NCI-H146 (cell line): ENCODE results near the gene HDAC8.
"Not testable (repeated sequence)": the region's sequence is repeated elsewhere in the genome, so short reads cannot be mapped to it uniquely, and the experiment has no call there.

ENCODE experiments used
- DNase-seq: peaks from one replicate; lab custom pipeline; 2025; lab: John Stamatoyannopoulos, UW

Gene HDAC8

GRCh38 chrX:72373136-72373535, 199.5 kb downstream of the HDAC8 start:
- DNase-seq, result no peak

DNA sequence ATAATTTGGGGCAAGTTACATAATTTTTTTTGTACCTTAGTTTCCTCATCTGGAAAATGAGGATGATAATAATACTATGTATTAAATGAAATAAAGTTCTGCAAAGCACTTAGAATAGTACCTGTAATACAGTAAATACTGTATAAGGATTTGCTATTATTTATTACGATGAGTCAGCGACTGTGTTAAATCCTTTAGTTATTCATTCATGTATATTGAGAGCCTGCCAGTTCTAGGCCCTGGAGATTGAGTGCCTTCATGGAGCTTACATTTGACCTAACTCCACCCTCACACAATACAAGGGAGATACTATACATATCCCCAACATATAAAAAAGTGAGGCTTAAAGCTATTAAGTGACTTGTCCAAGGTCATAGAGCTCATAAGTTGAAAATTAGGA, 199.9 kb downstream of the HDAC8 start:
- no peak for DNase-seq

GRCh38 chrX:72371405-72371804, 201.2 kb downstream of the HDAC8 start:
- DNase-seq, result no peak

- DNase-seq, result no peak
Measured at GRCh38 chrX:72368796-72369195, 203.8 kb downstream of the HDAC8 start.

- DNase-seq, result peak; percentile 6
Measured at GRCh38 chrX:72367516-72367915, 205.1 kb downstream of the HDAC8 start.

DNA sequence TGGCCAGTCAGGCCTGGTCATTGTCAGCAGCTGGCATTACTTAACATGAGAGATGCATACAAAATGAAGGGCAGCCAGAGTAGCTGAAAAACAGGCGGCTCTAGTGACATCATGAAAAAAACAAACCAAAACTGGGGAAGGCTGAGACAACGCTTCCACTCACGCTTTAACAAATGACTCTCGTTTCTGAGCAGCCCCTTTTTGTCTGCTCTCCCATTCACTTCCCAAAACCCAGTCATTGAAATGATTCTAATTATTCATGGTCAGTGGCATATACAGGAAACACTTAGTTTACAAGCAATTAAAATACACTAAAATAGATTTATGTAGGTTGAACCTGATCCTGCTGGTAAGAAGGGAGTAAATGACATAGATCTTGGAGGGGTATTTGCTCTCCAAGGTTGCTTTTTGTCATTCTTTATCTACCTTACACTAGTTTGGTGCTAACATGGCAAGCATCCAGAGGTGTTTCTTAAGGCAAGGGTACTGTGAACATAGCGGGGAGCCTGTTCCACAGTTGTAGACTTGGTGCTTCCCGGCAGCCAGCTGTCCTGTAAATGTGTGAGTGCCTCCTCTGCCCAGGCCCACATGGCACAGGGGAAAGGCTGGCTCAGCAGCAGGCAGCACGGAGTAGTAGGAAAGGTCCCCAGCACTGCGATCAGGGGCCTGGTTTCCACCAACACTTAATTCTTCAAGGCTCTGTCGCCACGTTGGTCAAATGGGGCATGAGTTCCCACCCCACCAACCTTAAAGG, 205.8 kb downstream of the HDAC8 start:
- no peak for DNase-seq

GRCh38 chrX:72366178-72366577, 206.5 kb downstream of the HDAC8 start:
- DNase-seq, result no peak

- no peak for DNase-seq
Measured at GRCh38 chrX:72365126-72365525, 207.5 kb downstream of the HDAC8 start.

DNA sequence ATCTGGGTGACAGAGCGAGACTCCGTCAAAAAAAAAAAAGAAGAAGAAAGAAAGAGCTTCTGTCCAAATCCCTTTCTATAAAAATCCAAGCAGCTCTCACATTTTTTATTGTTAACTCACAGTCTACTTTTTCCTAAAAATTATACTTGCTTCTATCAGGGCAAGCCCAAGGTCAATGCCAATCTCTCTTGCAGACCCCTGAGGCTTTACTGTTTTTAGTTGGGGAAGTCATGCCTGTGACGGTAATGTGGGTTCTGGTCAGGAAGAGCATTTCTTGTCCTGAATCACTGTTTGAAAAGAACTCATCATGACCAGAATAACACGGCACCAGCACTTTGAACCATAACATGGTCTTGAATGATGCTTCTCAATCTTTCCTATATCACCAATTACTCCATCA, 212.3 kb downstream of the HDAC8 start:
- no peak for DNase-seq

- DNase-seq, result no peak
Measured at GRCh38 chrX:72358313-72358712, 214.3 kb downstream of the HDAC8 start.

DNA sequence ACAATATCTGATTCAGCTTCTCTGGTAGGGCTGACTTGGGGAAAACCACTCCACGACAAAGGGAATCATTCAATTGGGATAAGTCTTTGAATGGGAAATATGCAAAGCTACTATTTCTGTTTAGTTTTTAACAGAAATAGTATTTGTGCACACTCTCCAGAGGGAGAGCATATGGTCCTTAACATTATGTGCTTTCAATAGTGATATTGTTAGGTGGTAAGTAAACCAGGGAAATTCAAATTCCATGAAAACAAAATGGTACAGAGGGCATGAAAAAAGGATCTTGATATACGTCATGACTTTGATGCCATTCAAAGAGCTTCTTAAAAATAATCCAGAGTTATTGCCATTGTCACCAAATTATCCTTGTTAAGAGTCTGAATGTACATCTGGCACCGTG, 219.9 kb downstream of the HDAC8 start:
- DNase-seq, result no peak

GRCh38 chrX:72351606-72352334, 220.9 kb downstream of the HDAC8 start:
- no peak for DNase-seq

DNA sequence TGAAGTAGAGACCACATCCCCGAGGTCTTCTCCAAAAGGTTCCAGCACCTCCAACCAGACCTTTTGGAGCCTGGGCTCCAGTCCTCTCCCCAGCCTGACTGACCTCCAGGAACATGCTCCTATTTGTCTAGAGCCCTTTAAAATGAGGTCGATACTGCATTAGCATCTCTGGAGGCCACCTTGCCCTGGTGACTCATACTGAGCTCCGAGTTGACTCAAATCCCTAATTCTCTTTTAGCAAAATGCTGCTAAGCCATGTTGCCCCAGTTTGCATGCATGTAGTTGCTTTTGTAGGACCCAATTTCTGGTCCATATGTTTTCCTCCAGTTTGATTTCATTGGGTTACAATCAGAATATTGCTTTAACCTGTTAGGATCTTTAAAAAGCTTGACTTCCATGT, 223.5 kb downstream of the HDAC8 start:
- no peak for DNase-seq

GRCh38 chrX:72348247-72348979, 224.2 kb downstream of the HDAC8 start:
- DNase-seq, result no peak

- no peak for DNase-seq
Measured at GRCh38 chrX:72347366-72347765, 225.3 kb downstream of the HDAC8 start.

DNA sequence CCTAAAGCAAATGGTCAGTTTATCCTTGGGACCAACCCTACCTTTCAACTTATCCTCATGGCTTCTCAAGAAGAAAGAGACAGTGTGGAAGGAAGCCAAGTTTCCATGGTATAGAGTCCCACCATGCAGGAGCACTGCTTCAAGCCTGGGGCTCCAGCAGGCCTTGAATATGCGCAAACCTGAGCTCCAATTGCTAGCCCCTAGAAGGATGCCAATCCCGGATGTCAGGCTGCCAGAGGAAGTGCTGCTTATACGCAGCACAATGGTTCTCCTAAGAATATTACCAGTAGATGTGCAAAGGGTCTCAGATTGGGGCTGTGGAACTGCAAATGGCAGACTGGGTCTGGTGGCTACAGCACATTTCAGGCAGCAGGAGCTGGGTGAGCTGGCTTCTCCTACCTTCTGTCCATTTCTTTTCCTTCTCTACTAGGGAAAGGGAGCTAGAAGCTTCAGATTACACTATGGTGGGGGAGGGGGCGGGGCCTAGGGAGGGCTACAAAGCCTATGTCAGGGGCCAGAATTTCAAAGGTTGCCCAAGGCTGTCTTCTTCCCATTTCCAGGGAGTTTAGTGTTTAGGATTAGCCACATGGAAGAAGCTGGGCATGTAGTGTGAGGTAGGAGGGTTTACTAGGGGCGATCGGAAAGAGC, 226.2 kb downstream of the HDAC8 start:
- DNase-seq, result no peak

DNA sequence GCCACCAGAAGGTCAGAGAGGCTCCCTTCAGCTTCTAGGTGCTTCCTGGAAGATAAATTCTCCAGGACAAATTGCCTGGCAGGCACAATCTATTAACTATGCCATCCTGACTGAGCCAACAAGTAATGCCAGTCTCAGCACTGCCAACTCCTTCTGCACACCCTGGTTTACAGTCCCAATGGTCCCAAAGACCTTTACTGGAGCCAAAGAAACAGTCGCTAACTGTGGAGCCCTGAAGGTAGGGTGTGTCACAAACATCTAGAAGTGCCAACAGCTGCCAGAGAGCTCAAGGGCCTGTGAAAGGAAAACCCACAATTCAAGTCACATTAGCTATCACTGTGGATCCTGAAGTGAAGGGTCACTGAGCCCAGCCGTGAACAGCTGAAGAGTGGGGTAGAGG, 232.0 kb downstream of the HDAC8 start:
- no peak for DNase-seq

DNA sequence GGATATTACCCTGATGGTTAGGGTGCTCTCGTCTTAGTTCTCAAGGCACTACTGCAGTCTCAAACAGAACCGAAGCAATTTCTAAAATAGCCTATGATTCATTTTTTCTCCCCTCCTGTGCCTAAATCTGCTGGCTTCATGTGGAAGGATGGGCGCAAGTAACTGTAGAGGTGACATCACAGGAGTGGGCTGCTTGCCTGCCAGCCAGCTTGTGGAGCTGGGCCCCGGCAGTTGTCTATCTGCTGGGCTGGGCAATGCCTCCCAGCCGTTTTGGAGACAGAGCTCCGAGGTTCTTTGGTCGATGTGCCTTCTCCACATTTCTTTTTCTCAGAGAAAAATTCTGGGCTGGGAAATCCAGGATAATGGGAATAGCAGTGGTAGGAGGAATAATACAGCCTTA, 232.6 kb downstream of the HDAC8 start:
- DNase-seq, result no peak

- no peak for DNase-seq
Measured at GRCh38 chrX:72330131-72330530, 242.5 kb downstream of the HDAC8 start.

- no peak for DNase-seq
Measured at GRCh38 chrX:72326605-72327300, 245.9 kb downstream of the HDAC8 start.

DNA sequence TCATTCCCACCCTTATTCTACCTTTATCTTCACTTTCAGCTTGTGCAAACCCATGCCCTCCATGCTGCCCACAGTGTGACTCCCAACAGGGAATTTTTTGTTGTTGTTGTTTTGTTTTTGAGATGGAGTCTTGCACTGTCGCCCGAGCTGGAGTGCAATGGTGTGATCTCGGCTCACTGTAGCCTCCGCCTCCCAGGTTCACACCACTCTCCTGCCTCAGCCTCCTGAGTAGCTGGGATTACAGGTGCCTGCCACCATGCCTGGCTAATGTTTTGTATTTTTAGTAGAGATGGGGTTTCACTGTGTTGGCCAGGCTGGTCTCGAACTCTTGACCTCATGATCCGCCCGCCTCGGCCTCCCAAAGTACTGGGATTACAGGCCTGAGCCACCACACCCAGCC, 253.0 kb downstream of the HDAC8 start:
- not testable (repeated sequence) for DNase-seq

DNA sequence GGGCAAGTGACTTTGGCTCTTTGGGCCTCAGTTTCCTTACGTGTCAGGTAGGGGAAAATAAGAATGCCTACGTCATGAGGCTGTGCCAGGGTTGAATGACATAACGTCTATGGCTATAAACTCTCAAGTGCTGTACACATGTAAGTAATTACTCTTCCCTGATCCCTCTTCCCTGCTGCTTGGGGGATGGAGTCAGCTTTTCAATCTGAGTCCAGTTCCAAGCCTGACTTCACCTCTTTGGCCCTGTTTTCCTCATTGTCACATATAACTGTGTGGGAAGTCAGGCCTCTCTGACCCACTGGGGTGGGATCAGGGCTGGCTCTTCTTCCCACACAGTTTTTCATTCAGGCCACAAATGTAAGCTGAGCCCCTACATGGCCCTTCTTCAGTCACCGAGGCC, 255.5 kb downstream of the HDAC8 start:
- DNase-seq, result no peak
